H1 (cell line): Measurements from ENCODE around the gene RBMS2. TPM values are rescaled to one million over a fixed set of nuclear protein-coding genes. Genes with fewer than 3 reads are reported as not detected.

ENCODE experiments used
- CTCF ChIA-PET: fragments of 300-600 bp; sonication (Branson Sonifier 250); formaldehyde crosslinking; loops from one replicate; lab custom pipeline; 2021; ENCODE audit not compliant: partially characterized antibody; lab: Charles Lee
- POLR2A ChIA-PET: fragments of 300-600 bp; sonication (Branson Sonifier 250); formaldehyde crosslinking; loops from one replicate; lab custom pipeline; 2021; ENCODE audit warnings: inconsistent platforms; ENCODE audit not compliant: partially characterized antibody; lab: Charles Lee
- DNase-seq, 2 experiments: peaks; one replicate each; pipeline versions ENCODE4 v3.0.0 to v3.0.0-alpha.2; 2010 to 2022; ENCODE audit warnings: low spot score in 2 of 2, low read depth in 1 of 2, mixed read lengths in 1 of 2
- FAIRE-seq: peaks from 2 replicates; lab custom pipeline; 2011; peaks lifted over from hg19 to GRCh38; lab: Jason Lieb, UNC
- H2AFZ ChIP-seq: 2 replicates; pipeline ENCODE4 v1.8.1; 2012; ENCODE audit warnings: low read length, inconsistent platforms
- H2AK5ac ChIP-seq: 2 replicates; pipeline ENCODE4 v1.6.1; 2013; ENCODE audit warnings: low read depth, low read length
- H2BK120ac ChIP-seq: replicated peaks from 2 replicates; pipeline ENCODE3; 2013; ENCODE audit warnings: low read depth, low read length, inconsistent platforms
- H2BK12ac ChIP-seq: 2 replicates; pipeline ENCODE4 v1.6.1; 2013; ENCODE audit warnings: low read depth, low read length
- H2BK15ac ChIP-seq: 2 replicates; pipeline ENCODE4 v1.6.1; 2013; ENCODE audit warnings: low read length
- H2BK20ac ChIP-seq: 2 replicates; pipeline ENCODE4 v1.6.1; 2013; ENCODE audit warnings: low read length
- H2BK5ac ChIP-seq: 2 replicates; pipeline ENCODE4 v1.6.1; 2013; ENCODE audit warnings: low read depth, low read length
- H3K14ac ChIP-seq: 2 replicates; pipeline ENCODE4 v1.6.1; 2013; ENCODE audit warnings: inconsistent platforms; ENCODE audit not compliant: insufficient read length
- H3K18ac ChIP-seq: 2 replicates; pipeline ENCODE4 v1.6.1; 2013; ENCODE audit warnings: low read length; ENCODE audit errors: extremely low read depth
- H3K23ac ChIP-seq: 2 replicates; pipeline ENCODE4 v1.6.1; 2013; ENCODE audit warnings: inconsistent platforms; ENCODE audit not compliant: insufficient read length
- H3K23me2 ChIP-seq: 2 replicates; pipeline ENCODE4 v1.6.1; 2013; ENCODE audit warnings: low read depth, low read length
- H3K27ac ChIP-seq: 2 replicates; pipeline ENCODE4 v1.6.1; 2011; ENCODE audit warnings: low read depth, low read length, inconsistent platforms
- H3K27me3 ChIP-seq, 4 experiments: replicated peaks in 1 of 4; 1 replicate in 1 of 4; 2 replicates in 3 of 4; pipeline versions ENCODE4 v1.6.1 to v1.8.1; 2011 to 2013; ENCODE audit warnings: low read length in 3 of 4, mild to moderate bottlenecking in 3 of 4, inconsistent platforms in 2 of 4, mixed read lengths in 2 of 4, moderate library complexity in 1 of 4; ENCODE audit not compliant: control insufficient read depth in 3 of 4, insufficient read depth in 3 of 4; ENCODE audit errors: extremely low read depth in 1 of 4
- H3K36me3 ChIP-seq, 4 experiments: 2 replicates each; pipeline versions ENCODE4 v1.6.1 to v1.8.1; 2011 to 2013; ENCODE audit warnings: mild to moderate bottlenecking in 4 of 4, low read length in 3 of 4, moderate library complexity in 2 of 4, control low read depth in 1 of 4, inconsistent platforms in 1 of 4; ENCODE audit not compliant: insufficient read depth in 4 of 4, control insufficient read depth in 2 of 4
- H3K4ac ChIP-seq: replicated peaks from 2 replicates; pipeline ENCODE3; 2013; ENCODE audit warnings: low read length, low read depth, mixed read lengths, inconsistent platforms; ENCODE audit not compliant: insufficient read length
- H3K4me1 ChIP-seq, 4 experiments: replicated peaks in 1 of 4; 1 replicate in 1 of 4; 2 replicates in 3 of 4; pipeline versions ENCODE4 v1.6.1 to v1.8.1; 2011 to 2013; ENCODE audit warnings: low read length in 3 of 4, inconsistent platforms in 2 of 4, mixed read lengths in 1 of 4; ENCODE audit not compliant: insufficient read depth in 4 of 4, control insufficient read depth in 3 of 4
- H3K4me2 ChIP-seq, 2 experiments: 2 replicates each; pipeline versions ENCODE4 v1.6.1 to v1.8.1; 2011 to 2013; ENCODE audit warnings: low read depth in 2 of 2, low read length in 2 of 2, control low read depth in 1 of 2, inconsistent platforms in 1 of 2, mild to moderate bottlenecking in 1 of 2; ENCODE audit not compliant: insufficient read depth in 1 of 2
- H3K4me3 ChIP-seq, 4 experiments: fragments of 200-600, 300-600 bp in 1 of 4; sonication (generic), shearing (Covaris generic), sonication (Bioruptor Twin) in 1 of 4; 2 replicates each; pipeline versions ENCODE4 v1.5.1 to v1.8.1; 2011 to 2016; ENCODE audit warnings: low read length in 4 of 4, low read depth in 3 of 4, control low read depth in 2 of 4, inconsistent platforms in 2 of 4, mild to moderate bottlenecking in 2 of 4, mixed read lengths in 1 of 4, moderate library complexity in 1 of 4; ENCODE audit not compliant: insufficient read depth in 2 of 4; ENCODE audit errors: extremely low read depth in 1 of 4
- H3K56ac ChIP-seq: replicated peaks from 2 replicates; pipeline ENCODE3; 2013; ENCODE audit warnings: low read depth, mild to moderate bottlenecking, mixed read lengths, low read length, inconsistent platforms; ENCODE audit not compliant: insufficient read length
- H3K79me1 ChIP-seq: 2 replicates; pipeline ENCODE4 v1.6.1; 2013; ENCODE audit warnings: low read depth, low read length, control low read depth
- H3K79me2 ChIP-seq, 2 experiments: 2 replicates each; pipeline versions ENCODE4 v1.6.1 to v1.8.1; 2012 to 2013; ENCODE audit warnings: low read length in 2 of 2, mild to moderate bottlenecking in 2 of 2, inconsistent platforms in 1 of 2; ENCODE audit not compliant: insufficient read depth in 2 of 2, control insufficient read depth in 1 of 2
- H3K9ac ChIP-seq, 4 experiments: replicated peaks in 1 of 4; 1 replicate in 1 of 4; 2 replicates in 3 of 4; pipeline versions ENCODE4 v1.6.1 to v1.8.1; 2011 to 2013; ENCODE audit warnings: low read depth in 3 of 4, low read length in 3 of 4, control low read depth in 2 of 4, mild to moderate bottlenecking in 2 of 4, moderate library complexity in 2 of 4, inconsistent platforms in 1 of 4; ENCODE audit errors: extremely low read depth in 1 of 4
- H3K9me3 ChIP-seq, 2 experiments: 2 replicates each; pipeline versions ENCODE4 v1.6.1 to v1.8.1; 2012 to 2013; ENCODE audit warnings: mild to moderate bottlenecking in 2 of 2, moderate library complexity in 2 of 2, control low read depth in 1 of 2, inconsistent platforms in 1 of 2, low read depth in 1 of 2, low read length in 1 of 2, mixed read lengths in 1 of 2; ENCODE audit not compliant: insufficient read depth in 2 of 2
- H4K20me1 ChIP-seq, 2 experiments: replicated peaks in 1 of 2; 2 replicates each; pipeline versions ENCODE3 to v1.8.1; 2011 to 2013; ENCODE audit warnings: inconsistent platforms in 2 of 2, low read length in 2 of 2, mild to moderate bottlenecking in 1 of 2; ENCODE audit not compliant: insufficient read depth in 2 of 2, control insufficient read depth in 1 of 2
- H4K5ac ChIP-seq: 2 replicates; pipeline ENCODE4 v1.6.1; 2013; ENCODE audit warnings: low read length, low read depth, mixed read lengths, inconsistent platforms; ENCODE audit not compliant: insufficient read length
- H4K8ac ChIP-seq: 2 replicates; pipeline ENCODE4 v1.8.0; 2013; ENCODE audit warnings: mild to moderate bottlenecking, moderate library complexity, low read length, inconsistent platforms; ENCODE audit not compliant: insufficient read depth; ENCODE audit errors: extremely low read depth
- H4K91ac ChIP-seq: replicated peaks from 2 replicates; pipeline ENCODE3; 2013; ENCODE audit warnings: low read length, mixed read lengths, inconsistent platforms; ENCODE audit not compliant: insufficient read length
- CBX8 ChIP-seq: fragments of 300-800, 300-1000 bp; sonication (generic); IDR thresholded peaks from 2 replicates; pipeline ENCODE4 v1.7.1; 2016; ENCODE audit warnings: low read depth, low read length, borderline replicate concordance
- CHD2 ChIP-seq: IDR thresholded peaks from 2 replicates; pipeline ENCODE4 v1.6.1; 2012; ENCODE audit warnings: low read length, improper control_type of control experiment
- HDAC6 ChIP-seq: IDR thresholded peaks from one replicate; pipeline ENCODE4 v1.7.1; 2012; ENCODE audit warnings: low read depth, mild to moderate bottlenecking, inconsistent platforms, low read length, moderate library complexity
- KDM1A ChIP-seq: fragments of 200-600, 300-600 bp; sonication (generic); IDR thresholded peaks from 2 replicates; pipeline ENCODE4 v1.7.1; 2016; ENCODE audit warnings: mild to moderate bottlenecking, low read length, borderline replicate concordance
- SAP30 ChIP-seq: fragments of 300-600 bp; sonication (generic); IDR thresholded peaks from 2 replicates; pipeline ENCODE4 v1.7.1; 2012; ENCODE audit warnings: low read length, moderate library complexity, mild to moderate bottlenecking, inconsistent platforms; ENCODE audit not compliant: insufficient read depth, insufficient replicate concordance
- TAF1 ChIP-seq: IDR thresholded peaks from 2 replicates; pipeline ENCODE4 v1.6.1; 2011; ENCODE audit warnings: mild to moderate bottlenecking, low read depth, low read length
- WGBS, 2 experiments: shearing (Covaris generic) in 1 of 2; methylation state at CpG; one replicate each; pipeline versions ENCODE4 v1.1.6 to v1.1.7; 2013 to 2015; ENCODE audit warnings: low lambda C conversion rate in 2 of 2, mixed read lengths in 2 of 2, inconsistent platforms in 1 of 2, low coverage in 1 of 2, missing lambda C conversion rate in 1 of 2; ENCODE audit not compliant: insufficient replicate concordance in 2 of 2, insufficient coverage in 1 of 2, insufficient read length in 1 of 2; ENCODE audit errors: extremely low coverage in 1 of 2, missing lambda C conversion rate in 1 of 2; 5-methylcytosine and 5-hydroxymethylcytosine counted together
- polyA plus RNA-seq, 7 experiments: library from polyadenylated mRNA; depleted of rRNA in 3 of 7; stranded (reverse) in 5 of 7; unstranded in 2 of 7; fragments of >200 nt in 5 of 7; fragments of 200-250 nt in 2 of 7; gene quantifications; 1 replicate in 5 of 7; 2 replicates in 1 of 7; 4 replicates in 1 of 7; pipeline versions ENCODE4 v1.2.1 to v1.2.3, GENCODE V29; 2011 to 2013; ENCODE audit warnings: missing spikeins in 2 of 7, mixed read lengths in 2 of 7
- total RNA-seq: library from RNA; stranded (reverse); fragmentation: NEBNext Ultra II Directional; extraction: Animal tissue kit (Norgen Biotek cat#: 25700); gene quantifications from 2 replicates; pipeline ENCODE4 v1.2.1, GENCODE V29; 2021

Gene RBMS2
- total and polyA plus RNA-seq, 2 of the 8 experiments (the other 6 are each of a cell fraction or from before 2014, with no cell fraction given) = 9.6 to 31.3 TPM

DNA sequence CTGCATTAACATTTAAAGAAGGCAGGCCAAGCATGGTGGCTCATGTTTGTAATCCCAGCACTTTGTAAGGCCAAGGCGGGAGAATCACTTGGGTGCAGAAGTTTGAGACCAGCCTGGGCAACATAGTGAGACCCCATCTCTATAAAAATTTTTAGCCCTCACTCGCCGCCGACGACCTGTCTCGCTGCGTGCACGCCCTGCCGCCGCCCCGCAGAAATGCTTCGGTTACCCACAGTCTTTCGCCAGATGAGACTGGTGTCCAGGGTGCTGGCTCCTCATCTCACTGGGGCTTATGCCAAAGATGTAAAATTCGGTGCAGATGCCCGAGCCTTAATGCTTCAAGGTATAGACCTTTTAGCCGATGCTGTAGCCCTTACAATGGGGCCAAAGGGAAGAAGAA is 10.8 kb upstream of the RBMS2 start:
- ChIA-PET CTCF (interaction anchor here (0.7 to 16.9 kb wide), 5 partner anchors 9 to 252 kb away, joined by 3 to 279 read pairs (median 8); partner anchors contain the start of gene ANKRD52), POLR2A (no interaction called here)
- no peak overlapping the region for H2AFZ ChIP-seq
- H2BK15ac ChIP-seq = no peak overlapping the region
- TF ChIP-seq CHD2 (no peak), HDAC6 (no peak), TAF1 (no peak), SAP30 (no peak), CBX8 (no peak), KDM1A (no peak)
- WGBS, 2 experiments = 97% methylated on average over 16 of the region's 16 CpGs; no CpG with 5 or more reads in 1 of the 2 experiments
- no peak overlapping the region for H3K9ac ChIP-seq
- H3K4me3 ChIP-seq = no peak overlapping the region
- H2BK120ac ChIP-seq = no peak overlapping the region
- no peaks in the 10 kb centered on the region for H3K79me1 ChIP-seq
- H4K91ac ChIP-seq = no peak overlapping the region
- H3K23ac ChIP-seq = no peak overlapping the region
- FAIRE-seq (no peak), DNase-seq (no peak)
- H2BK20ac ChIP-seq = no peak overlapping the region
- H3K4me2 ChIP-seq = no peak overlapping the region
- no peaks in the 10 kb centered on the region for H4K20me1 ChIP-seq
- H3K4ac ChIP-seq = no peak overlapping the region
- no peaks in the 10 kb centered on the region for H3K4me1 ChIP-seq
- H2BK12ac ChIP-seq = no peak overlapping the region
- no peak overlapping the region for H3K18ac ChIP-seq
- no peak overlapping the region for H4K5ac ChIP-seq
- no peak overlapping the region for H3K56ac ChIP-seq
- H3K14ac ChIP-seq = no peak overlapping the region
- no peaks in the 10 kb centered on the region for H3K36me3 ChIP-seq
- no peak overlapping the region for H2AK5ac ChIP-seq
- H2BK5ac ChIP-seq = no peak overlapping the region
- no peaks in the 10 kb centered on the region for H3K23me2 ChIP-seq
- H3K9me3 ChIP-seq = no peaks in the 10 kb centered on the region
- H3K79me2 ChIP-seq = no peaks in the 10 kb centered on the region
- H3K27me3 ChIP-seq = no peaks in the 10 kb centered on the region
- H4K8ac ChIP-seq = no peak overlapping the region
- H3K27ac ChIP-seq = no peak overlapping the region
